ENCODE data around the gene GPRASP3.
"Not testable (repeated sequence)": the region's sequence is repeated elsewhere in the genome, so short reads cannot be mapped to it uniquely, and the experiment has no call there.

The GPRASP3 gene
- total RNA-seq: 0 to 0.07 reads per million in 2 donors

GRCh38 chrX:102720237-102721168 lies at the start of gene GPRASP3:
GPRASP3 (plus strand) TSS chrX:102720743; CDS start chrX:102748996, 28,253 bp downstream.
- peak; percentile 58 for DNase-seq

GRCh38 chrX:102672856-102673255 lies 47.7 kb upstream of the GPRASP3 start:
- no peak for DNase-seq

- not testable (repeated sequence) for DNase-seq
These were observed 43.1 kb upstream of the GPRASP3 start for GRCh38 chrX:102677479-102677878.

GRCh38 chrX:102684772-102685520 lies 35.6 kb upstream of the GPRASP3 start:
- DNase-seq: no peak

- DNase-seq: no peak
These were observed 25.8 kb upstream of the GPRASP3 start for GRCh38 chrX:102694749-102695148.

- DNase-seq: no peak
These were observed 24.2 kb upstream of the GPRASP3 start for GRCh38 chrX:102696306-102696705.

- DNase-seq: no peak
These were observed 23.0 kb upstream of the GPRASP3 start for GRCh38 chrX:102697494-102697893.

- no peak for DNase-seq
These were observed 11.6 kb upstream of the GPRASP3 start for GRCh38 chrX:102708900-102709299.

GRCh38 chrX:102711872-102712215 lies 8.7 kb upstream of the GPRASP3 start:
- DNase-seq: no peak

GRCh38 chrX:102712216-102712966 lies 8.2 kb upstream of the GPRASP3 start, which contains the start of gene GPRASP2:
GPRASP2 (plus strand) TSS chrX:102712448; CDS start chrX:102714870, 2,422 bp downstream.
- peak; percentile 34 for DNase-seq

GRCh38 chrX:102712981-102713625 lies 7.4 kb upstream of the GPRASP3 start:
- DNase-seq: no peak

- no peak for DNase-seq
These were observed 5.5 kb upstream of the GPRASP3 start for GRCh38 chrX:102714994-102715393.

GRCh38 chrX:102715967-102716366 lies 4.6 kb upstream of the GPRASP3 start:
- DNase-seq: no peak

GRCh38 chrX:102721169-102721506 lies 595 bp downstream of the GPRASP3 start:
- not testable (repeated sequence) for DNase-seq

- no peak for DNase-seq
These were observed 2.9 kb downstream of the GPRASP3 start for GRCh38 chrX:102723456-102723855.

- no peak for DNase-seq
These were observed 7.2 kb downstream of the GPRASP3 start for GRCh38 chrX:102727761-102728160.

GRCh38 chrX:102728646-102729045 lies 8.1 kb downstream of the GPRASP3 start:
- no peak for DNase-seq

- DNase-seq: no peak
These were observed 19.1 kb downstream of the GPRASP3 start for GRCh38 chrX:102739657-102740056.

GRCh38 chrX:102744307-102744706 lies 23.8 kb downstream of the GPRASP3 start:
- DNase-seq: no peak

GRCh38 chrX:102745513-102745856 lies 24.9 kb downstream of the GPRASP3 start:
- no peak for DNase-seq

- no peak for DNase-seq
These were observed 25.5 kb downstream of the GPRASP3 start for GRCh38 chrX:102745857-102746584.

- DNase-seq: no peak
These were observed 44.7 kb downstream of the GPRASP3 start for GRCh38 chrX:102765217-102765616.

All from T-helper 9 cell (primary cell).